HCT116 (cell line): ENCODE results near the gene MEDAG. TPM values are rescaled to one million over a fixed set of nuclear protein-coding genes. Genes with fewer than 3 reads are reported as not detected.

Source experiments
- ATAC-seq: fragments of 200-7000 bp; cut with Tn5 transposase; 2 replicates; pipeline ENCODE4 v1.9.1; 2020; ENCODE audit warnings: mild to moderate bottlenecking, moderate library complexity
- BruUV-seq: library from RNA; stranded (reverse); fragments of 400-500 nt; replicated peaks from 2 replicates; lab custom pipeline; 2021; lab: Mats Ljungman, UMichigan
- CTCF ChIA-PET: fragments of 300-600 bp; sonication (Branson Sonifier 250); formaldehyde crosslinking; loops from one replicate; lab custom pipeline; 2021; ENCODE audit warnings: antibody characterized with exemption; lab: Charles Lee
- POLR2A ChIA-PET: fragments of 300-600, 350-600 bp; sonication (Branson Sonifier 250); formaldehyde crosslinking; loops from one replicate; lab custom pipeline; 2021; ENCODE audit warnings: antibody characterized with exemption; lab: Charles Lee
- RAD21 ChIA-PET, 2 experiments: fragments of 300-600 bp; sonication (Branson Sonifier 250); formaldehyde crosslinking; loops; one replicate each; lab custom pipeline; 2023; ENCODE audit warnings: low total read pairs in 2 of 2; ENCODE audit not compliant: uncharacterized antibody in 2 of 2, unreplicated experiment in 2 of 2, low non-redundant PET in 1 of 2; lab: Charles Lee
- DNase-seq: peaks from one replicate; pipeline ENCODE4 v3.0.0-alpha.2; 2010; ENCODE audit warnings: low read depth, low spot score
- H2AFZ ChIP-seq: fragments of 200-600 bp; shearing (Covaris generic), sonication (generic); 2 replicates; pipeline ENCODE4 v1.6.1; 2017; ENCODE audit warnings: low read depth, mixed run types, mixed read lengths, antibody characterized with exemption, low read length; ENCODE audit not compliant: poor library complexity, severe bottlenecking
- H3K27ac ChIP-seq: 2 replicates; pipeline ENCODE4 v1.5.1; 2012; ENCODE audit warnings: low read depth, low read length
- H3K27me3 ChIP-seq: fragments of 200-600 bp; sonication (generic); 2 replicates; pipeline ENCODE4 v1.6.1; 2016; ENCODE audit warnings: mixed run types, low read length, mixed read lengths; ENCODE audit not compliant: insufficient read depth
- H3K36me3 ChIP-seq, 2 experiments: fragments of 200-500 bp in 1 of 2; fragments of 200-600 bp in 1 of 2; sonication (Bioruptor generic) in 1 of 2; sonication (generic) in 1 of 2; 2 replicates each; pipeline versions ENCODE4 v1.5.1 to v1.6.1; 2014 to 2016; ENCODE audit warnings: low read length in 2 of 2, inconsistent platforms in 1 of 2, mixed read lengths in 1 of 2, mixed run types in 1 of 2; ENCODE audit not compliant: insufficient read depth in 2 of 2, control insufficient read depth in 1 of 2
- H3K4me1 ChIP-seq, 2 experiments: fragments of 200-600 bp in 1 of 2; sonication (generic) in 1 of 2; 2 replicates each; pipeline versions ENCODE4 v1.5.1 to v1.6.1; 2012 to 2017; ENCODE audit warnings: low read length in 2 of 2, inconsistent platforms in 1 of 2, mild to moderate bottlenecking in 1 of 2, mixed read lengths in 1 of 2, mixed run types in 1 of 2, moderate library complexity in 1 of 2; ENCODE audit not compliant: insufficient read depth in 2 of 2, control insufficient read depth in 1 of 2
- H3K4me2 ChIP-seq: fragments of 200-600 bp; sonication (generic); 2 replicates; pipeline ENCODE4 v1.6.1; 2017; ENCODE audit warnings: mixed run types, low read length, mixed read lengths
- H3K4me3 ChIP-seq, 2 experiments: fragments of 200-600 bp in 1 of 2; sonication (generic) in 1 of 2; replicated peaks in 1 of 2; 2 replicates each; pipeline ENCODE4 v1.5.1; 2011 to 2016; ENCODE audit warnings: low read length in 2 of 2, control low read depth in 1 of 2, low read depth in 1 of 2, mild to moderate bottlenecking in 1 of 2, mixed read lengths in 1 of 2, mixed run types in 1 of 2
- H3K79me2 ChIP-seq: fragments of 200-600 bp; sonication (generic); 2 replicates; pipeline ENCODE4 v1.6.1; 2017; ENCODE audit warnings: mild to moderate bottlenecking, mixed run types, low read length, moderate library complexity, mixed read lengths; ENCODE audit not compliant: insufficient read depth
- H3K9ac ChIP-seq: fragments of 200-600 bp; sonication (generic); 2 replicates; pipeline ENCODE4 v1.6.1; 2016; ENCODE audit warnings: low read length, mixed read lengths
- H3K9me2 ChIP-seq: fragments of 200-600 bp; sonication (generic), shearing (Covaris generic); 2 replicates; pipeline ENCODE4 v1.6.1; 2017; ENCODE audit warnings: mixed run types, mild to moderate bottlenecking, moderate library complexity; ENCODE audit not compliant: insufficient read depth
- H3K9me3 ChIP-seq, 2 experiments: fragments of 200-500 bp in 1 of 2; fragments of 200-600 bp in 1 of 2; sonication (Bioruptor generic) in 1 of 2; sonication (generic) in 1 of 2; 2 replicates each; pipeline ENCODE4 v1.6.1; 2014 to 2017; ENCODE audit warnings: low read length in 2 of 2, mixed read lengths in 2 of 2, inconsistent platforms in 1 of 2, low read depth in 1 of 2, mild to moderate bottlenecking in 1 of 2, mixed run types in 1 of 2, moderate library complexity in 1 of 2; ENCODE audit not compliant: control insufficient read depth in 1 of 2, insufficient read depth in 1 of 2
- H4K20me1 ChIP-seq: fragments of 200-600 bp; sonication (generic), shearing (Covaris generic); 2 replicates; pipeline ENCODE4 v1.6.1; 2017; ENCODE audit warnings: mixed run types, mild to moderate bottlenecking, moderate library complexity; ENCODE audit not compliant: insufficient read depth
- ELF1 ChIP-seq: IDR thresholded peaks from 2 replicates; pipeline ENCODE4 v1.6.1; 2012; ENCODE audit warnings: low read depth, borderline replicate concordance
- FOSL1 ChIP-seq: IDR thresholded peaks from 2 replicates; pipeline ENCODE4 v1.6.1; 2012; ENCODE audit warnings: low read depth
- POLR2AphosphoS5 ChIP-seq: IDR thresholded peaks from 2 replicates; pipeline ENCODE4 v1.6.1; 2011; ENCODE audit warnings: mild to moderate bottlenecking, low read depth, low read length, moderate library complexity
- SIN3A ChIP-seq: IDR thresholded peaks from 2 replicates; pipeline ENCODE4 v1.6.1; 2012; ENCODE audit warnings: low read depth
- SP1 ChIP-seq: IDR thresholded peaks from 2 replicates; pipeline ENCODE4 v1.6.1; 2012; ENCODE audit warnings: low read depth
- YY1 ChIP-seq: IDR thresholded peaks from 2 replicates; pipeline ENCODE4 v1.6.1; 2011; ENCODE audit warnings: low read length, low read depth, moderate library complexity, mild to moderate bottlenecking; ENCODE audit not compliant: insufficient replicate concordance; ENCODE audit errors: extremely low read depth
- ZFX ChIP-seq: fragments of 450-650 bp; IDR thresholded peaks from 2 replicates; pipeline ENCODE4 v1.6.1; 2017
- ZNF274 ChIP-seq: fragments of 200-500 bp; sonication (Bioruptor generic); IDR thresholded peaks from 2 replicates; pipeline ENCODE4 v1.6.1; 2014; ENCODE audit warnings: mild to moderate bottlenecking, low read depth, low read length, inconsistent platforms
- intact Hi-C: fragments of 100-400 bp; cut with micrococcal nuclease; formaldehyde crosslinking; loops from 2 replicates; pipeline ENCODE4 v1.10.0; 2022
- total RNA-seq: library from RNA; stranded (reverse); gene quantifications from one replicate; pipeline ENCODE4 v1.2.1, GENCODE V29; 2021; ENCODE audit not compliant: unreplicated experiment
- TF ChIP-seq, protein P1 (sequence below), 3 experiments: fragments of 200-600 bp in 1 of 3; sonication (generic) in 1 of 3; IDR thresholded peaks in 2 of 3; conservative IDR thresholded peaks in 1 of 3; 2 replicates each; pipeline ENCODE4 v1.5.1; 2012 to 2017; ENCODE audit warnings: low read depth in 2 of 3, low read length in 2 of 3, antibody characterized with exemption in 1 of 3, borderline replicate concordance in 1 of 3, control low read depth in 1 of 3, mild to moderate bottlenecking in 1 of 3, mixed read lengths in 1 of 3, mixed run types in 1 of 3, moderate library complexity in 1 of 3; ENCODE audit not compliant: insufficient read depth in 1 of 3
- TF ChIP-seq, protein P2 (sequence below): IDR thresholded peaks from 2 replicates; pipeline ENCODE4 v1.6.1; 2011; ENCODE audit warnings: mild to moderate bottlenecking, low read length, moderate library complexity; ENCODE audit not compliant: insufficient replicate concordance; ENCODE audit errors: extremely low read depth
- TF ChIP-seq, protein P3 (sequence below): IDR thresholded peaks from 2 replicates; pipeline ENCODE4 v1.6.1; 2012

MEDAG gene
- total RNA-seq, 1 experiment from 2014 or later = not detected

DNA sequence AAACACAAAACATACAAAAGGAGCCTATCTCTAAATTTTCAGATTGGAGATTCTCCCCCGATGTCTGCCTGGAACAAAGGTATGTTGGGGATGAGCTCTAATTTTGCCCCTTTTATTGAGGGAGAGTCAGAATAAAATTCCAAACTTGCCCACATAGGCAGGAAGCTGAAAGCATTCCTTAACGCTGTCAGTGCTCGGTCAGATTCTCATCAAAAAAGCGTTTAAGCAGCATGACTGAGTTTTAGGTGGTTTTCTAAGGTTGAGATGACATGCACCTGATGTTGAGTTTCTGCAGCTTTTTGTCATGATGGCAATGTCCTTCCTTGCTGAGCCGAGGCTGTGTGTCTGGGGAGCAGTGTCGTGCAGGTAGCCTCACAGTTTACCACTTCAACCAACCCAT lies 48.4 kb upstream of the MEDAG start:
- Histone ChIP-seq H3K4me1 (no peaks in the 10 kb centered on the region), H3K4me2 (no peak overlapping the region), H3K36me3 (no peaks in the 10 kb centered on the region), H3K9me3 (peaks cover 0 to 7% of the 10 kb centered on the region in 2 experiments; a peak in 1 of 4 replicates), H4K20me1 (no peaks in the 10 kb centered on the region), H3K79me2 (no peaks in the 10 kb centered on the region), H3K4me3 (no peak overlapping the region), H3K9ac (no peak overlapping the region), H3K9me2 (no peaks in the 10 kb centered on the region), H3K27ac (no peak overlapping the region), H3K27me3 (no peaks in the 10 kb centered on the region), H2AFZ (no peak overlapping the region)
- intact Hi-C loops = no loop called here
- BruUV-seq = no TSS peak
- ChIA-PET RAD21 (no interaction called here), CTCF (no interaction called here), POLR2A (no interaction called here)
- TF ChIP-seq, protein P1, sequence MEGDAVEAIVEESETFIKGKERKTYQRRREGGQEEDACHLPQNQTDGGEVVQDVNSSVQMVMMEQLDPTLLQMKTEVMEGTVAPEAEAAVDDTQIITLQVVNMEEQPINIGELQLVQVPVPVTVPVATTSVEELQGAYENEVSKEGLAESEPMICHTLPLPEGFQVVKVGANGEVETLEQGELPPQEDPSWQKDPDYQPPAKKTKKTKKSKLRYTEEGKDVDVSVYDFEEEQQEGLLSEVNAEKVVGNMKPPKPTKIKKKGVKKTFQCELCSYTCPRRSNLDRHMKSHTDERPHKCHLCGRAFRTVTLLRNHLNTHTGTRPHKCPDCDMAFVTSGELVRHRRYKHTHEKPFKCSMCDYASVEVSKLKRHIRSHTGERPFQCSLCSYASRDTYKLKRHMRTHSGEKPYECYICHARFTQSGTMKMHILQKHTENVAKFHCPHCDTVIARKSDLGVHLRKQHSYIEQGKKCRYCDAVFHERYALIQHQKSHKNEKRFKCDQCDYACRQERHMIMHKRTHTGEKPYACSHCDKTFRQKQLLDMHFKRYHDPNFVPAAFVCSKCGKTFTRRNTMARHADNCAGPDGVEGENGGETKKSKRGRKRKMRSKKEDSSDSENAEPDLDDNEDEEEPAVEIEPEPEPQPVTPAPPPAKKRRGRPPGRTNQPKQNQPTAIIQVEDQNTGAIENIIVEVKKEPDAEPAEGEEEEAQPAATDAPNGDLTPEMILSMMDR (IDR thresholded peaks at IDR 0.05 in 2 of 3, conservative IDR thresholded peaks at IDR 0.05 in 1 of 3; ENCODE audit: borderline replicate concordance in 1 of 3, insufficient read depth in 1 of 3, low read depth in 2 of 3, low read length in 2 of 3) = no peak
- TF ChIP-seq SP1 (no peak), ZFX (no peak), ELF1 (no peak), FOSL1 (no peak), ZNF274 (no peak), POLR2AphosphoS5 (no peak), YY1 (no peak), SIN3A (no peak)
- TF ChIP-seq, protein P2, sequence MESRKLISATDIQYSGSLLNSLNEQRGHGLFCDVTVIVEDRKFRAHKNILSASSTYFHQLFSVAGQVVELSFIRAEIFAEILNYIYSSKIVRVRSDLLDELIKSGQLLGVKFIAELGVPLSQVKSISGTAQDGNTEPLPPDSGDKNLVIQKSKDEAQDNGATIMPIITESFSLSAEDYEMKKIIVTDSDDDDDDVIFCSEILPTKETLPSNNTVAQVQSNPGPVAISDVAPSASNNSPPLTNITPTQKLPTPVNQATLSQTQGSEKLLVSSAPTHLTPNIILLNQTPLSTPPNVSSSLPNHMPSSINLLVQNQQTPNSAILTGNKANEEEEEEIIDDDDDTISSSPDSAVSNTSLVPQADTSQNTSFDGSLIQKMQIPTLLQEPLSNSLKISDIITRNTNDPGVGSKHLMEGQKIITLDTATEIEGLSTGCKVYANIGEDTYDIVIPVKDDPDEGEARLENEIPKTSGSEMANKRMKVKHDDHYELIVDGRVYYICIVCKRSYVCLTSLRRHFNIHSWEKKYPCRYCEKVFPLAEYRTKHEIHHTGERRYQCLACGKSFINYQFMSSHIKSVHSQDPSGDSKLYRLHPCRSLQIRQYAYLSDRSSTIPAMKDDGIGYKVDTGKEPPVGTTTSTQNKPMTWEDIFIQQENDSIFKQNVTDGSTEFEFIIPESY = no peak
- TF ChIP-seq, protein P3, sequence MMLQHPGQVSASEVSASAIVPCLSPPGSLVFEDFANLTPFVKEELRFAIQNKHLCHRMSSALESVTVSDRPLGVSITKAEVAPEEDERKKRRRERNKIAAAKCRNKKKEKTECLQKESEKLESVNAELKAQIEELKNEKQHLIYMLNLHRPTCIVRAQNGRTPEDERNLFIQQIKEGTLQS = no peak
- DNase-seq (no peak), ATAC-seq (no peak)
